ENCODE data around the gene ASGR2. TPM values are rescaled to one million over a fixed set of nuclear protein-coding genes. Genes with fewer than 3 reads are reported as not detected.

Gene ASGR2
- total and polyA plus RNA-seq, 2 of the 13 experiments (the other 11 are each of a cell fraction or from before 2014, with no cell fraction given), result 320 to 754 TPM

DNA sequence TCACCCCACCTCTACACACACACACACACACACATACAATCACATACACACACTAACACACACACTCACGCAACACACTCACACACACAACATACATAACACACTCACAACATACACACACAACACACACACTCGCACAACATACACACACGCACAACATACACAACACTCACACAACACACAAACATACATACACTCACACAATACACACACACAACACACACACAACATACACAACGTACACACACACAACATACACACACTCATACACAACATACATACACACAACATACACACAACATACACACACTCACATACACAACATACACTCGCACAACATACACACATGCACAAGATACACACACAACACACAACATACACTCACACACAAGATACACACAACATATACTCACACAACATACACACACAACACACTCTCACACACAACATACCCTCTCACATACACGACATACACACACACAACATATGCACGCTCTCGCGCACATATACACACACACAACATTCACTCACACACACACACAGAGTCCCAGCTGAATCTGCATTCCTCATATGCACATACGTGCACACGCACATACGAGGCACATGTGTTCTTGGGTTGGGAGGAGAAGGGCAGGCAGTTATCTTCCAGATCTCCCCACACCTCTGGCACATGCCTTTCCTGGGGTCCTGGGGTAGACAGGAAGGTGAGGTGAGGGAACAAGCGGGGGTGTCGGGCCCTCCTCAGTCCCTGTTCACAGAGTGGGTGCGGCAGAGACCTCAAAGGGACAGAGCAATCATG lies 1.1 kb downstream of the ASGR2 start (continued):
- TF ChIP-seq, protein P1, sequence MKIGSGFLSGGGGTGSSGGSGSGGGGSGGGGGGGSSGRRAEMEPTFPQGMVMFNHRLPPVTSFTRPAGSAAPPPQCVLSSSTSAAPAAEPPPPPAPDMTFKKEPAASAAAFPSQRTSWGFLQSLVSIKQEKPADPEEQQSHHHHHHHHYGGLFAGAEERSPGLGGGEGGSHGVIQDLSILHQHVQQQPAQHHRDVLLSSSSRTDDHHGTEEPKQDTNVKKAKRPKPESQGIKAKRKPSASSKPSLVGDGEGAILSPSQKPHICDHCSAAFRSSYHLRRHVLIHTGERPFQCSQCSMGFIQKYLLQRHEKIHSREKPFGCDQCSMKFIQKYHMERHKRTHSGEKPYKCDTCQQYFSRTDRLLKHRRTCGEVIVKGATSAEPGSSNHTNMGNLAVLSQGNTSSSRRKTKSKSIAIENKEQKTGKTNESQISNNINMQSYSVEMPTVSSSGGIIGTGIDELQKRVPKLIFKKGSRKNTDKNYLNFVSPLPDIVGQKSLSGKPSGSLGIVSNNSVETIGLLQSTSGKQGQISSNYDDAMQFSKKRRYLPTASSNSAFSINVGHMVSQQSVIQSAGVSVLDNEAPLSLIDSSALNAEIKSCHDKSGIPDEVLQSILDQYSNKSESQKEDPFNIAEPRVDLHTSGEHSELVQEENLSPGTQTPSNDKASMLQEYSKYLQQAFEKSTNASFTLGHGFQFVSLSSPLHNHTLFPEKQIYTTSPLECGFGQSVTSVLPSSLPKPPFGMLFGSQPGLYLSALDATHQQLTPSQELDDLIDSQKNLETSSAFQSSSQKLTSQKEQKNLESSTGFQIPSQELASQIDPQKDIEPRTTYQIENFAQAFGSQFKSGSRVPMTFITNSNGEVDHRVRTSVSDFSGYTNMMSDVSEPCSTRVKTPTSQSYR (CRISPR knock-in tag; IDR thresholded peaks at IDR 0.05; ENCODE audit: borderline replicate concordance), result 0 out of 2 replicates have a peak, but pooled peaks have one; percentile 53
- TF ChIP-seq ZNF850 (CRISPR knock-in tag; conservative IDR thresholded peaks at IDR 0.05), result no peak
- 0 out of 2 replicates have a peak, but pooled peaks have one; percentile 40 for TF ChIP-seq ZNF232 (CRISPR knock-in tag; IDR thresholded peaks at IDR 0.05; ENCODE audit: borderline replicate concordance)
- TF ChIP-seq HMG20B (CRISPR knock-in tag; conservative IDR thresholded peaks at IDR 0.05), result no peak
- TF ChIP-seq ZNF546 (CRISPR knock-in tag; conservative IDR thresholded peaks at IDR 0.05), result no peak
- TF ChIP-seq, protein P2, sequence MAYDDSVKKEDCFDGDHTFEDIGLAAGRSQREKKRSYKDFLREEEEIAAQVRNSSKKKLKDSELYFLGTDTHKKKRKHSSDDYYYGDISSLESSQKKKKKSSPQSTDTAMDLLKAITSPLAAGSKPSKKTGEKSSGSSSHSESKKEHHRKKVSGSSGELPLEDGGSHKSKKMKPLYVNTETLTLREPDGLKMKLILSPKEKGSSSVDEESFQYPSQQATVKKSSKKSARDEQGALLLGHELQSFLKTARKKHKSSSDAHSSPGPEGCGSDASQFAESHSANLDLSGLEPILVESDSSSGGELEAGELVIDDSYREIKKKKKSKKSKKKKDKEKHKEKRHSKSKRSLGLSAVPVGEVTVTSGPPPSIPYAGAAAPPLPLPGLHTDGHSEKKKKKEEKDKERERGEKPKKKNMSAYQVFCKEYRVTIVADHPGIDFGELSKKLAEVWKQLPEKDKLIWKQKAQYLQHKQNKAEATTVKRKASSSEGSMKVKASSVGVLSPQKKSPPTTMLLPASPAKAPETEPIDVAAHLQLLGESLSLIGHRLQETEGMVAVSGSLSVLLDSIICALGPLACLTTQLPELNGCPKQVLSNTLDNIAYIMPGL (CRISPR knock-in tag; IDR thresholded peaks at IDR 0.05; ENCODE audit: borderline replicate concordance in 1 of 2, low read depth in 1 of 2), result peak in 1 of 2 experiments; percentile 32; a peak in 1 of 4 replicates
- no peak for TF ChIP-seq ZNF614 (CRISPR knock-in tag; IDR thresholded peaks at IDR 0.05; ENCODE audit: borderline replicate concordance)
- TF ChIP-seq PCBP2 (optimal IDR thresholded peaks at IDR 0.05; ENCODE audit: low read depth, low read length, poor library complexity, severe bottlenecking), result no peak
- TF ChIP-seq, protein P3, sequence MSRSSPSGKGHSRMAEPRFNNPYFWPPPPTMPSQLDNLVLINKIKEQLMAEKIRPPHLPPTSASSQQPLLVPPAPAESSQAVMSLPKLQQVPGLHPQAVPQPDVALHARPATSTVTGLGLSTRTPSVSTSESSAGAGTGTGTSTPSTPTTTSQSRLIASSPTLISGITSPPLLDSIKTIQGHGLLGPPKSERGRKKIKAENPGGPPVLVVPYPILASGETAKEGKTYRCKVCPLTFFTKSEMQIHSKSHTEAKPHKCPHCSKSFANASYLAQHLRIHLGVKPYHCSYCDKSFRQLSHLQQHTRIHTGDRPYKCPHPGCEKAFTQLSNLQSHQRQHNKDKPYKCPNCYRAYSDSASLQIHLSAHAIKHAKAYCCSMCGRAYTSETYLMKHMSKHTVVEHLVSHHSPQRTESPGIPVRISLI (CRISPR knock-in tag; IDR thresholded peaks at IDR 0.05; ENCODE audit: borderline replicate concordance), result no peak
- peak; percentile 78; the same call in 1 of the 2 replicates for TF ChIP-seq DNMT1 (CRISPR knock-in tag; IDR thresholded peaks at IDR 0.05)
- no peak for TF ChIP-seq TBL1XR1 (IDR thresholded peaks at IDR 0.05; ENCODE audit: borderline replicate concordance, low read length, partially characterized antibody)
- TF ChIP-seq MIER2 (CRISPR knock-in tag; IDR thresholded peaks at IDR 0.05), result no peak
- TF ChIP-seq, protein P4, sequence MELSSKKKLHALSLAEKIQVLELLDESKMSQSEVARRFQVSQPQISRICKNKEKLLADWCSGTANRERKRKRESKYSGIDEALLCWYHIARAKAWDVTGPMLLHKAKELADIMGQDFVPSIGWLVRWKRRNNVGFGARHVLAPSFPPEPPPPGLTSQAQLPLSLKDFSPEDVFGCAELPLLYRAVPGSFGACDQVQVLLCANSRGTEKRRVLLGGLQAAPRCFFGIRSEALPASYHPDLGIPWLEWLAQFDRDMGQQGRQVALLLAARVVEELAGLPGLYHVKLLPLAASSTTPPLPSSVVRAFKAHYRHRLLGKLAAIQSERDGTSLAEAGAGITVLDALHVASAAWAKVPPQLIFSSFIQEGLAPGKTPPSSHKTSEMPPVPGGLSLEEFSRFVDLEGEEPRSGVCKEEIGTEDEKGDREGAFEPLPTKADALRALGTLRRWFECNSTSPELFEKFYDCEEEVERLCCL (CRISPR knock-in tag; IDR thresholded peaks at IDR 0.05; ENCODE audit: borderline replicate concordance), result no peak
- TF ChIP-seq, protein P5, sequence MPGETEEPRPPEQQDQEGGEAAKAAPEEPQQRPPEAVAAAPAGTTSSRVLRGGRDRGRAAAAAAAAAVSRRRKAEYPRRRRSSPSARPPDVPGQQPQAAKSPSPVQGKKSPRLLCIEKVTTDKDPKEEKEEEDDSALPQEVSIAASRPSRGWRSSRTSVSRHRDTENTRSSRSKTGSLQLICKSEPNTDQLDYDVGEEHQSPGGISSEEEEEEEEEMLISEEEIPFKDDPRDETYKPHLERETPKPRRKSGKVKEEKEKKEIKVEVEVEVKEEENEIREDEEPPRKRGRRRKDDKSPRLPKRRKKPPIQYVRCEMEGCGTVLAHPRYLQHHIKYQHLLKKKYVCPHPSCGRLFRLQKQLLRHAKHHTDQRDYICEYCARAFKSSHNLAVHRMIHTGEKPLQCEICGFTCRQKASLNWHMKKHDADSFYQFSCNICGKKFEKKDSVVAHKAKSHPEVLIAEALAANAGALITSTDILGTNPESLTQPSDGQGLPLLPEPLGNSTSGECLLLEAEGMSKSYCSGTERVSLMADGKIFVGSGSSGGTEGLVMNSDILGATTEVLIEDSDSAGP (CRISPR knock-in tag; IDR thresholded peaks at IDR 0.05; ENCODE audit: borderline replicate concordance), result no peak
- 0 out of 2 replicates have a peak, but pooled peaks have one; percentile 62 for TF ChIP-seq NFRKB (IDR thresholded peaks at IDR 0.05)
- TF ChIP-seq ELF4 (CRISPR knock-in tag; IDR thresholded peaks at IDR 0.05; ENCODE audit: borderline replicate concordance), result no peak
- TF ChIP-seq, protein P6, sequence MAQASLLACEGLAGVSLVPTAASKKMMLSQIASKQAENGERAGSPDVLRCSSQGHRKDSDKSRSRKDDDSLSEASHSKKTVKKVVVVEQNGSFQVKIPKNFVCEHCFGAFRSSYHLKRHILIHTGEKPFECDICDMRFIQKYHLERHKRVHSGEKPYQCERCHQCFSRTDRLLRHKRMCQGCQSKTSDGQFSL (CRISPR knock-in tag; IDR thresholded peaks at IDR 0.05), result 0 out of 2 replicates have a peak, but pooled peaks have one; percentile 25
- no peak for TF ChIP-seq ZNF558 (CRISPR knock-in tag; IDR thresholded peaks at IDR 0.05; ENCODE audit: borderline replicate concordance)
